Measurements from ENCODE around the gene EFHD1. TPM values are rescaled to one million over a fixed set of nuclear protein-coding genes. Genes with fewer than 3 reads are reported as not detected.

EFHD1 gene
- total RNA-seq, 1 experiment from 2014 or later: 0.58 TPM

GRCh38 chr2:232697807-232698110 is 64.4 kb downstream of the EFHD1 start:
- peaks cover 20% of the 10 kb centered on the region for H3K4me1 ChIP-seq (ENCODE audit: insufficient read depth, low read length, poor library complexity, severe bottlenecking)
- H3K9me3 ChIP-seq (ENCODE audit: low read depth, low read length, poor library complexity, severe bottlenecking): no peaks in the 10 kb centered on the region
- H3K27ac ChIP-seq (ENCODE audit: low read depth, low read length, poor library complexity, severe bottlenecking): peak overlapping the region; percentile 88
- CTCF ChIA-PET: no interaction called here
- H3K27me3 ChIP-seq (replicated peaks; ENCODE audit: insufficient read depth, low read depth, low read length, poor library complexity): no peaks in the 10 kb centered on the region
- H3K4me3 ChIP-seq (ENCODE audit: low read depth, low read length, poor library complexity, severe bottlenecking): peak overlapping the region; percentile 79
- H3K36me3 ChIP-seq (ENCODE audit: insufficient read depth, low read length, poor library complexity, severe bottlenecking): no peaks in the 10 kb centered on the region
- DNase-seq (ENCODE audit: low spot score): peak; percentile 13
- POLR2A ChIA-PET (ENCODE audit: low non-redundant PET): no interaction called here
- TF ChIP-seq CTCF (conservative IDR thresholded peaks at IDR 0.05; ENCODE audit: low read depth, low read length): no peak
- no peak for TF ChIP-seq EZH2 (IDR thresholded peaks at IDR 0.05; ENCODE audit: borderline replicate concordance, low read depth, low read length, poor library complexity, severe bottlenecking)
- intact Hi-C loops (cut with micrococcal nuclease; ENCODE audit: unreplicated experiment): no loop called here
- no TSS peak for BruUV-seq (replicated peaks)

- BruUV-seq (replicated peaks): TSS peak; percentile 60
- POLR2A ChIA-PET (ENCODE audit: low non-redundant PET): no interaction called here
- no peak for DNase-seq (ENCODE audit: low spot score)
- H3K36me3 ChIP-seq (ENCODE audit: insufficient read depth, low read length, poor library complexity, severe bottlenecking): no peaks in the 10 kb centered on the region
- TF ChIP-seq CTCF (conservative IDR thresholded peaks at IDR 0.05; ENCODE audit: low read depth, low read length) (no peak), EZH2 (IDR thresholded peaks at IDR 0.05; ENCODE audit: borderline replicate concordance, low read depth, low read length, poor library complexity, severe bottlenecking) (no peak)
- intact Hi-C loops (cut with micrococcal nuclease; ENCODE audit: unreplicated experiment): no loop called here
- peak overlapping the region; percentile 79 for H3K4me3 ChIP-seq (ENCODE audit: low read depth, low read length, poor library complexity, severe bottlenecking)
- peaks cover 20% of the 10 kb centered on the region for H3K4me1 ChIP-seq (ENCODE audit: insufficient read depth, low read length, poor library complexity, severe bottlenecking)
- no peaks in the 10 kb centered on the region for H3K9me3 ChIP-seq (ENCODE audit: low read depth, low read length, poor library complexity, severe bottlenecking)
- H3K27me3 ChIP-seq (replicated peaks; ENCODE audit: insufficient read depth, low read depth, low read length, poor library complexity): no peaks in the 10 kb centered on the region
- no peak overlapping the region for H3K27ac ChIP-seq (ENCODE audit: low read depth, low read length, poor library complexity, severe bottlenecking)
- CTCF ChIA-PET: no interaction called here
These were observed 65.2 kb downstream of the EFHD1 start for GRCh38 chr2:232698556-232699091.

GRCh38 chr2:232699110-232699509 is 65.7 kb downstream of the EFHD1 start:
- H3K27ac ChIP-seq (ENCODE audit: low read depth, low read length, poor library complexity, severe bottlenecking): no peak overlapping the region
- ChIA-PET POLR2A (ENCODE audit: low non-redundant PET) (no interaction called here), CTCF (no interaction called here)
- intact Hi-C loops (cut with micrococcal nuclease; ENCODE audit: unreplicated experiment): no loop called here
- no TSS peak for BruUV-seq (replicated peaks)
- TF ChIP-seq CTCF (conservative IDR thresholded peaks at IDR 0.05; ENCODE audit: low read depth, low read length) (no peak), EZH2 (IDR thresholded peaks at IDR 0.05; ENCODE audit: borderline replicate concordance, low read depth, low read length, poor library complexity, severe bottlenecking) (no peak)
- H3K36me3 ChIP-seq (ENCODE audit: insufficient read depth, low read length, poor library complexity, severe bottlenecking): peaks cover 2% of the 10 kb centered on the region
- no peaks in the 10 kb centered on the region for H3K9me3 ChIP-seq (ENCODE audit: low read depth, low read length, poor library complexity, severe bottlenecking)
- H3K27me3 ChIP-seq (replicated peaks; ENCODE audit: insufficient read depth, low read depth, low read length, poor library complexity): no peaks in the 10 kb centered on the region
- DNase-seq (ENCODE audit: low spot score): no peak
- peak overlapping the region; percentile 79 for H3K4me3 ChIP-seq (ENCODE audit: low read depth, low read length, poor library complexity, severe bottlenecking)
- peaks cover 20% of the 10 kb centered on the region for H3K4me1 ChIP-seq (ENCODE audit: insufficient read depth, low read length, poor library complexity, severe bottlenecking)
